Tibial nerve (tissue), 4 donors: ENCODE results near the gene NTRK3. TPM values are rescaled to one million over a fixed set of nuclear protein-coding genes. Genes with fewer than 3 reads are reported as not detected.

Source experiments
- DNase-seq, 2 donors: peaks; one replicate each; pipeline ENCODE4 v3.0.0-alpha.2; 2019; ENCODE audit warnings: low spot score in 2 of 2
- H3K27ac ChIP-seq, 4 donors: fragments of 200-600 bp; sonication (generic) in 3 of 4; one replicate each; pipeline ENCODE4 v1.5.1; 2017 to 2019; ENCODE audit warnings: mild to moderate bottlenecking in 1 of 4
- H3K27me3 ChIP-seq, 2 donors: fragments of 200-600 bp; sonication (generic) in 1 of 2; one replicate each; pipeline versions ENCODE4 v1.5.1 to v1.6.0; 2017 to 2019
- H3K36me3 ChIP-seq, 3 donors: fragments of 200-600 bp; sonication (generic); one replicate each; pipeline ENCODE4 v1.5.1; 2018 to 2019
- H3K4me1 ChIP-seq, 4 donors: fragments of 200-600 bp; sonication (generic) in 3 of 4; one replicate each; pipeline ENCODE4 v1.5.1; 2017 to 2019
- H3K4me3 ChIP-seq, 4 donors: fragments of 200-600 bp; sonication (generic) in 3 of 4; one replicate each; pipeline ENCODE4 v1.5.1; 2017 to 2019; ENCODE audit warnings: mild to moderate bottlenecking in 1 of 4, moderate library complexity in 1 of 4
- H3K9me3 ChIP-seq, 4 donors: fragments of 200-600 bp; sonication (generic) in 3 of 4; one replicate each; pipeline ENCODE4 v1.5.1; 2017 to 2019
- CTCF ChIP-seq, 5 experiments: fragments of 200-600 bp in 3 of 5; fragments of 450-650 bp in 2 of 5; sonication (generic) in 3 of 5; IDR thresholded peaks; one replicate each; pipeline ENCODE4 v1.5.1; 2016 to 2019; ENCODE audit warnings: antibody characterized with exemption in 5 of 5, mild to moderate bottlenecking in 3 of 5, moderate library complexity in 2 of 5
- EP300 ChIP-seq, 2 donors: sonication (generic); formaldehyde crosslinking; IDR thresholded peaks; one replicate each; pipeline ENCODE4 v1.6.1; 2017; ENCODE audit warnings: antibody characterized with exemption in 2 of 2, mild to moderate bottlenecking in 1 of 2
- POLR2A ChIP-seq, 2 donors: fragments of 450-650 bp; IDR thresholded peaks; one replicate each; pipeline ENCODE4 v1.6.1; 2017; ENCODE audit warnings: antibody characterized with exemption in 2 of 2, mild to moderate bottlenecking in 2 of 2, moderate library complexity in 2 of 2
- WGBS, 2 donors: methylation state at CpG; one replicate each; pipeline ENCODE4 v1.1.5; 2018; 5-methylcytosine and 5-hydroxymethylcytosine counted together
- total RNA-seq, 4 donors: library from RNA; depleted of rRNA; stranded (reverse); fragments of >200 nt; gene quantifications; one replicate each; pipeline ENCODE4 v1.1.0, GENCODE V29; 2016

The NTRK3 gene
- total RNA-seq, 4 donors from 2014 or later: 53.4 to 85.9 (median 83.6) TPM

GRCh38 chr15:87977907-87978306 is 278.6 kb downstream of the NTRK3 start:
- TF ChIP-seq EP300 (IDR thresholded peaks at IDR 0.05) (no peak), POLR2A (IDR thresholded peaks at IDR 0.05) (no peak), CTCF (IDR thresholded peaks at IDR 0.05) (no peak)
- WGBS, 2 donors: 97 to 100% methylated on average over 3 of the region's 3 CpGs
- peaks cover 0 to 11% (median 2%) of the 10 kb centered on the region in 4 donors for H3K4me1 ChIP-seq

GRCh38 chr15:87976552-87976951 is 280.0 kb downstream of the NTRK3 start:
- no peak overlapping the region for H3K27ac ChIP-seq
- TF ChIP-seq POLR2A (IDR thresholded peaks at IDR 0.05) (no peak), EP300 (IDR thresholded peaks at IDR 0.05) (no peak), CTCF (IDR thresholded peaks at IDR 0.05) (no peak)

More at GRCh38 chr15:87977907-87978306, 278.6 kb downstream of the NTRK3 start:
- Histone ChIP-seq H3K36me3 (peaks cover 0 to 11% (median 0%) of the 10 kb centered on the region in 3 donors), H3K27me3 (no peaks in the 10 kb centered on the region), H3K9me3 (no peaks in the 10 kb centered on the region), H3K4me3 (no peak overlapping the region), H3K27ac (no peak overlapping the region)
- DNase-seq: no peak

GRCh38 chr15:87973501-87974215 is 282.9 kb downstream of the NTRK3 start:
- Histone ChIP-seq H3K27me3 (no peaks in the 10 kb centered on the region), H3K36me3 (peaks cover 0 to 7% (median 0%) of the 10 kb centered on the region in 3 donors), H3K9me3 (no peaks in the 10 kb centered on the region), H3K4me3 (no peak overlapping the region), H3K4me1 (peaks cover 0 to 7% (median 0%) of the 10 kb centered on the region in 4 donors), H3K27ac (no peak overlapping the region)
- DNase-seq: no peak
- TF ChIP-seq CTCF (IDR thresholded peaks at IDR 0.05) (no peak), POLR2A (IDR thresholded peaks at IDR 0.05) (no peak), EP300 (IDR thresholded peaks at IDR 0.05) (no peak)
- WGBS, 2 donors: 64 to 74% methylated on average over 13 of the region's 13 CpGs

More at GRCh38 chr15:87976552-87976951, 280.0 kb downstream of the NTRK3 start:
- H3K4me1 ChIP-seq: peaks cover 0 to 5% (median 0%) of the 10 kb centered on the region in 4 donors
- no peak for DNase-seq
- H3K4me3 ChIP-seq: no peak overlapping the region
- H3K27me3 ChIP-seq: no peaks in the 10 kb centered on the region
- no peaks in the 10 kb centered on the region for H3K9me3 ChIP-seq
- 83 to 97% methylated on average over 3 of the region's 3 CpGs for WGBS, 2 donors
- H3K36me3 ChIP-seq: peaks cover 0 to 11% (median 0%) of the 10 kb centered on the region in 3 donors

- H3K4me3 ChIP-seq: no peak overlapping the region
- H3K4me1 ChIP-seq: peaks cover 0 to 7% (median 0%) of the 10 kb centered on the region in 4 donors
- no peaks in the 10 kb centered on the region for H3K36me3 ChIP-seq
- 81 to 88% methylated on average over 3 of the region's 3 CpGs for WGBS, 2 donors
- DNase-seq: no peak
- H3K9me3 ChIP-seq: no peaks in the 10 kb centered on the region
- no peak overlapping the region for H3K27ac ChIP-seq
- TF ChIP-seq POLR2A (IDR thresholded peaks at IDR 0.05) (no peak), CTCF (IDR thresholded peaks at IDR 0.05) (no peak), EP300 (IDR thresholded peaks at IDR 0.05) (no peak)
- H3K27me3 ChIP-seq: no peaks in the 10 kb centered on the region
Observed at GRCh38 chr15:87971076-87971475, 285.5 kb downstream of the NTRK3 start.

- peaks cover 0 to 7% (median 0%) of the 10 kb centered on the region in 4 donors for H3K4me1 ChIP-seq
- TF ChIP-seq EP300 (IDR thresholded peaks at IDR 0.05) (no peak), POLR2A (IDR thresholded peaks at IDR 0.05) (no peak), CTCF (IDR thresholded peaks at IDR 0.05) (no peak)
- no peaks in the 10 kb centered on the region for H3K27me3 ChIP-seq
- no peak for DNase-seq
- H3K36me3 ChIP-seq: no peaks in the 10 kb centered on the region
- no peaks in the 10 kb centered on the region for H3K9me3 ChIP-seq
- 73 to 87% methylated on average over 2 of the region's 2 CpGs for WGBS, 2 donors
- H3K4me3 ChIP-seq: no peak overlapping the region
- no peak overlapping the region for H3K27ac ChIP-seq
Observed at GRCh38 chr15:87967951-87968350, 288.6 kb downstream of the NTRK3 start.
